HL-60/S4 treated with phorbol 12-myristate 13-acetate at 8.2 ng/mL for 4 days and 3 days (cell line): ENCODE data around the gene MYCBP2.
"Not testable (repeated sequence)": the region's sequence is repeated elsewhere in the genome, so short reads cannot be mapped to it uniquely, and the experiment has no call there.

Source experiments
- in situ Hi-C: fragments of 300-500 bp; cut with MboI; formaldehyde crosslinking; loops from 2 replicates; pipeline ENCODE4 v1.15.0; 2022; ENCODE audit warnings: low sequenced_read_pairs

The MYCBP2 gene

DNA sequence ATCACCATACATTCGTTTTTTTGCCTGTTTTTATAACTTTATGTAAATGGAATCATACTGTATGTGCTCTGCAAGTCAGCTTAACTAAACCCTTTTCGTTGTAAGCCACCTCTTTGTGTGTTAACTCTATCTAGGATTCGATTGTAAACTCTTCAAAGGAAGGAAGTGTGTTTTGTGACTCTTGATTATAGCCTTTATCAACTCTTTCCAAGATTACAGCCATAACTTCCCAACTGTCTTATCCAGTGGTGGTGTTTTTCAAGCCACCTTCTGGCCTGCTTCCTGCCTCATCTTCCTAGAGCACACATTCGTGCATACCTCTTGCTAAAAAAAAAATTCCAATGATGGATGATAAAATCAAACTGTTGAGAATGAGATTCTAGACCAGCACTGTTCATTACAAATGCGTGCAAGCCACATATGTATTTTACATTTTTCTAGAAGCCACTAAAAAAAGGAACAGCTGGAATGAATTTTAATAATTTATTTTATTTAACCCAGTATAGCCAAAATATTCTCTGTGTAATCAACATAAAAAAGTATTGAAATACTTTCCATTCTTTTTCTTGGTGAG, 287.9 kb downstream of the MYCBP2 start:
- in situ Hi-C loops = no loop called here

- in situ Hi-C loops = no loop called here
Measured at GRCh38 chr13:77036279-77036678, 290.6 kb downstream of the MYCBP2 start.

DNA sequence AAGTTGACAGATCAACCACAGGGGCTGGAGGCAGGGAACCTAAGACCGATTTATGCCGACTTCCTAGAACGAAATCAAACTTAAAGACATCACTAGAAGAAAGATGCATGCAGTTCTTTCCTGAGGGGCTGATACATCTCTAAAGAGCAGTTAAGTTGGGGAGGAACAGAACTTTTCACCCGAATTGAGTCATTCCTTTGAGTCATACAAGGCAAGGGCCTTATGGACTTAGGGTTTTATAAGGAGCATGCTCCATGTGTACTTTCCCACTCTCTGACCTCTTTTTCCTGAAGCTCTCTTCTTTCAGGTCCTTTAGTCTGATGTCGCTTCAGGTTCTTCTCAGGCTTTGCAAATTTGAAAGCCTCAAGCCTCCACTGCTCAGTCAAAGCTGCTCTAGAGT, 292.0 kb downstream of the MYCBP2 start:
- in situ Hi-C loops = no loop called here

DNA sequence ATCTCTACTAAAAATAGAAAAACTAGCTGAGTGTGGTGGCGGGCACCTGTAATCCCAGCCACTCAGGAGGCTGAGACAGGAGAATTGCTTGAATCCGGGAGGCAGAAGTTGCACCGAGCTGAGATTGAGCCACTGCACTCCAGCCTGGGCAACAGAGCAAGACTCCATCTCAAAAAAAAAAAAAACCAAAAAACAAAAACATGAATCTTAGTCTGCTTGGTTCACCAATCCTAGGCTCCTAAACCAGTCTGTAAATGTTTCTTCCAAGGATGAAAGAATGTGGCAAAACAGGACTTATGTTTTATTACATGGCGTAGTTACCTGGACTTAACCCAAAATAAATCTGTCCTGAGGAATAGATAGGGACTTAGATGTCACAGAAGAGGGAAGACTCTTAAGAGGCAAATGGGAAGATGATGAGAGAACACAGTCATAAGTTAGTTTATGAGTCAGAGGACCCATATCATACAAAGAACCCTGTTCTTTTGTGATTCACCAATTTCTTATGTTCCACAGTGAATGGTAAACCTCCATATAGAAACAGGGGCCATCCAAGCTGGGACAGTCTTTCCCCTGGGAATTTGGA, 293.1 kb downstream of the MYCBP2 start:
- in situ Hi-C loops = no loop called here

DNA sequence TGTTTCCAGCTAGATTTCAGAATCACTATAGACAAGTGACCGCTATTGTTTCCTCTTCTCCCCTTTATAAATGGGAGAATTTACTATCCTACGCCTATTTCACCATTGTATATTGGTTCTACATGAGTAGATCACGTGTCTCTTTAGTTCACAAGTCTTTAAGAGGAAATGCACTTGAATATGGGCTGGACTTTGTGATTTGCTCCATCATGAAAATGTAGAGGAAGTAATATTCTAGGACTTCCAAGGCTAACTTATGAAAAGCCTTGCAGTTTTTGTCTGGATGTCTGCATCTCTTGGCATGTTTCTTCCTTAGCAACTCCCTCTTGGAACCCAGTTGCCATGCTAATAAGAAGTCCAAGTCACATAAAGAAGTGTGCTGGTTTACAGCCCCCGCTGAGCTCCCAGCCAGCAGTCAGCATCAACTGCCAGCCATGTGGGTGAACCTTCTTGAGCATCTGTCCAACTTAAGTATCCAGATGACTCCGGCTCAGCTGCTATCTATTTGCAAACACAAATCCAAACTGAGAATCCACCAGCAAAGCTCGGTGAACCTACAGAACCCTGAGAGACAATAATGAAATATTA, 295.1 kb downstream of the MYCBP2 start:
- in situ Hi-C loops = no loop called here

DNA sequence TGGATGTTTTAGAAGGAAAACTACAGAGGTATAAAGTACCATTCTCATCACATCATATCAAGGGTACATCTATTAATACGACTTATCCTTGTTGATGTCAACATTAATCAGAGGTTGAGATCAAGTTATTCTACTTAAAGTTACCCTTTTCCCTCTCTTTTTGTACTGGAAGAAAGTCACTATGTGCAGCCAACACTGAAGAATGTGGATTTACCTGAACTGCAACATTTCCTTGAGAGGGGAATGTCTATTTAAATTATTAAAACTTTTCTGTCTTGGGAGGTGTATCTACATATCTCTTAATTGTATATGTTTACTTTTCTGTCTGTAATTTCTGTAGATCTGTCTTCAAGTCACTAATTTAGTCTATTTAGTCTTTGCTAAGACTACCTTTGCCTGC, 297.5 kb downstream of the MYCBP2 start:
- in situ Hi-C loops = no loop called here

DNA sequence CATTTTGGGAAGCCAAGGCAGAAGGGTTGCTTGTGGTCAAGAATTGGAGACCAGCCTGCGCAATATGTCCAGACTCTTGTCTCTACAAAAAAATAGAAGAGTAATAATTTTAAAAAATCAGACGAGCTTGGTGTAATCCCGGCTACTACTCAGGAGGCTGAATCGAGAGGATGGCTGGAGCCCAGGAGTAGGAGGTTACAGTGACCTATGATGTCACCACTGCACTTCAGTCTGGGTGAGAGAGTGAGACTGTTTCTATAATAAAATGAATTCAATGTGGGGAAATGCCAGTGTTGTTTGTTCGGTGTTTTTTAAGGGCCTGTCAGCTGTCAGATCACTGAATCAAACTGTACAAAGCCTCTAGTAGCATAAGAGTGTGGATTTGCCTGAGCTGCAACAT, 298.7 kb downstream of the MYCBP2 start:
- in situ Hi-C loops = no loop called here

- in situ Hi-C loops = no loop called here
Measured at GRCh38 chr13:77026861-77027621, 299.9 kb downstream of the MYCBP2 start, which contains the start of gene FBXL3. Gene FBXL3 (minus strand): TSS chr13:77027159. CDS start chr13:77021860, 5,299 bp downstream.

DNA sequence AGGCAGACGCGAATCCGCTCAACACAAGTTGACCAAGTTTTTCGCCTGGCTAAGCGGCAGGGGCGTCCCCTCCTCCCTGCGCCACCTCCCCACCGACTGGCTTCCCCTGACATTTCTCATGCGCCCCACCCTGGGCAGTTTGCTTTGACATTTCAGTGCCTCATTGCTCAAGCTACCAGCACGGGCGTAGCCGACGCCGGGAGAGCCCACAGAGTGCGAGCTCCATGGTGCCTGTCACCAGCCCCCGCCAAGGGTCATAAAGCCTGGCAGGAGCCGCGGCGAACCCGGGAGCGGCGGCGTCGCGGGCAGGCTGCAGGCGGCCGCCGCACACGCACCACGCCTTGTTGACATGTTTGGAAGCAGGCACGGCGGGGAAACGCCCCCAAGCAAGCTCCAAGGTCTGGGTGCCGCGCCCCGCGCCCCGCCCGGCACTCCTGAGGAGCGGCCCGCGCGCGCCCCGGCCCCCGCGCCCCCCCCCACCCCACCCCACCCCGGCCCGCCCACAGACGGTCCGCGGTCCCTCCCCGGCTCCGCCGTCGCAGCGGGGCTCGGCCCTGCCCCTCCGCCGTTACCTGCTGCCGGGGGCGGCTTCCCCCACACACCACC, 300.5 kb downstream of the MYCBP2 start:
- in situ Hi-C loops = no loop called here

GRCh38 chr13:77022341-77022740, 304.6 kb downstream of the MYCBP2 start:
- in situ Hi-C loops = no loop called here

DNA sequence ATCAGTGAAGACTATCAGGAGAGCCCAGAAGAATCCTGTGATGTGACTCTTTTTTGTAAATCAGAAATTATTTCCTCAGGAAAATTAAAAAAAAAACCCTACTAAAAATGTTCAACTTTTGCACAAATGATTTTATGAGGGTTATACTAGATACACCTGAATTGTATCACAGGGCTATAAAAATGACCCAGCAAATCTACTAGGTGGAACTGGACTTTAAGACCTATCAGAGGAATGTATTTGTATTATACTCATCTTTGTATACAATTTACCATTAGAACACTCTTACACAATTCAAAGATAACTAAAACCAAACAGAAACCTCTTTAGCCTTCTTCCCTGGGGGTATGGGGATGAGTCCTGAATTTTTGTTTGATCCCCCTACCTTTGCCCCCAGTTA, 307.1 kb downstream of the MYCBP2 start:
- in situ Hi-C loops = no loop called here

GRCh38 chr13:77016888-77017623, 309.8 kb downstream of the MYCBP2 start:
- in situ Hi-C loops = no loop called here

GRCh38 chr13:77016251-77016812, 310.6 kb downstream of the MYCBP2 start:
- in situ Hi-C loops = no loop called here

DNA sequence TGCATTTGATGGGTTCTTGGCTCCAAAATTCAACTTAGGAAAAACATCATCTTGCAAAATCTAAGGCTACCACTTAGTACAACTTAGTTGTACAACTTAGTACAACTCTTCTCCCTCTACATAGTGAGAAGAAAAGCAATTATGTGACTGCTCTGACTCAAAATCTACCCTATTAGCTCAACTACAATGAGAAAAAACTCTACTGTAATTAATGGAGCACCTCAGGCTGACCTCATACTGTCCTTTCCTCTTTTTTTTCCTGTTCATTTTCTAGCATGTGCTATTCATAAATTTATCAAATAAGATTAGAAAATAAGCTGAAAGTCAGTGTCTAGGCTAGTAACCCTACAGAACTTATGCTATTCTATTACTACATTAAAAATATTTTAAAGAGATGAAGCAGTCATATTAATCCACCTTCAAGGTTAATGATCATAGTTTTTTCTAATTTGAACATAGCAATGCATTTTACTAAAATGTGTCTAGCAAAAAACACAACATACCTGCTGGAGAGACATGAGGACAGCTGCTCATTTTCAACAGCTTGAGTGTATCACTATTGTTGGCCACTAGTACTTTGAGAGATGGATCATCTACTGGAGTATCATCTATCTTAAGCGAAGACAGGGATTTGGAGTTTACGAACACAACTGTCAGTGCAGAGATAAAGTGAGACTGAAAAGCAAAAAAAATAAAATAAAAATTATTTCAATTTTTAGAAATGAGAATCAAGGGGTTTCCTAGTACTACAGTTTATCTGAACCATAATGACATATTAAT, 311.8 kb downstream of the MYCBP2 start:
- in situ Hi-C loops = no loop called here

GRCh38 chr13:77013853-77014542, 312.9 kb downstream of the MYCBP2 start:
- in situ Hi-C loops = no loop called here

DNA sequence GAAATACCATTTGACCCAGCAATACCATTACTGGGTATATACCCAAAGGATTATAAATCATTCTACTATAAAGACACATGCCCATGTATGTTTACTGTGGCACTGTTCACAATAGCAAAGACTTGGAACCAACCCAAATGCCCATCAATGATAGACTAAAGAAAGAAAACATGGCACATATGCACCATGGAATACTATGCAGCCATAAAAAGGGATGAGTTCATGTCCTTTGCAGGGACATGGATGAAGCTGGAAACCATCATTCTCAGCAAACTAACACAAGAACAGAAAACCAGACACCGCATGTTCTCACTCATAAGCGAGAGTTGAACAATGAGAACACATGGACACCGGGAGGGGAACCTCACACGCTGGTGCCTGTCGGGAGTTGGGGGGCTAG, 317.2 kb downstream of the MYCBP2 start:
- in situ Hi-C loops = not testable (repeated sequence)

DNA sequence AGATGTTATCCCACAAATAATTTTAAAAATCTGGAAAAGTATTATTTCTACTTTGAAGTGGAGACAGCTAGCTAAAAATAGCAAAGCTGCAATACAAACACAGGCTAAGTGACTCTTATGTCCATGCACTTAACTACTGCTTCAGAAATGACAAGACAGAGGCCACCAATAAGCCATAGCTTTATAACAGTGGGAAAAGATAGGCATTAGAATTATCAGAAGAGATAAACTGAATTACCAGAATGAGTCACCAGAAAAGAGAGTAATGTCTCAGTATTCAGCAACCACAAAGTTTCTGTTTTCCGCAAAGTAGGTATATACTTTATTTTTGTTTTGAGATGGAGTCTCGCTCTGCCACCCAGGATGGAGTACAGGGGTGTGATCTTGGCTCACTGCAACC, 317.9 kb downstream of the MYCBP2 start:
- in situ Hi-C loops = no loop called here

GRCh38 chr13:77008337-77008736, 318.6 kb downstream of the MYCBP2 start:
- in situ Hi-C loops = not testable (repeated sequence)

GRCh38 chr13:77002590-77003190, 324.2 kb downstream of the MYCBP2 start:
- in situ Hi-C loops = no loop called here
